ENCODE results near the gene EYA2.

EYA2 gene

GRCh38 chr20:47191074-47191673 lies 296.5 kb downstream of the EYA2 start (continued):
- TF ChIP-seq TSHZ2 (CRISPR knock-in tag; IDR thresholded peaks at IDR 0.05) (no peak), GLIS3 (CRISPR knock-in tag; IDR thresholded peaks at IDR 0.05) (no peak)

- no peak for ATAC-seq
- TF ChIP-seq TCF4 (CRISPR knock-in tag; IDR thresholded peaks at IDR 0.05; ENCODE audit: borderline replicate concordance) (no peak), ZFP30 (CRISPR knock-in tag; IDR thresholded peaks at IDR 0.05) (no peak), GLIS3 (CRISPR knock-in tag; IDR thresholded peaks at IDR 0.05) (no peak), ZC3H10 (CRISPR knock-in tag; IDR thresholded peaks at IDR 0.05) (no peak), OSR1 (CRISPR knock-in tag; IDR thresholded peaks at IDR 0.05) (no peak), CSDC2 (CRISPR knock-in tag; IDR thresholded peaks at IDR 0.05) (no peak), ISL1 (CRISPR knock-in tag; IDR thresholded peaks at IDR 0.05) (no peak), ZNF565 (CRISPR knock-in tag; conservative IDR thresholded peaks at IDR 0.05; ENCODE audit: low read depth) (no peak), ESRRG (CRISPR knock-in tag; IDR thresholded peaks at IDR 0.05) (no peak), CSRNP3 (CRISPR knock-in tag; IDR thresholded peaks at IDR 0.05) (no peak), ZFP3 (CRISPR knock-in tag; IDR thresholded peaks at IDR 0.05) (no peak), ZNF8 (CRISPR knock-in tag; IDR thresholded peaks at IDR 0.05) (no peak)
Measured at GRCh38 chr20:47191956-47192355, 297.3 kb downstream of the EYA2 start.

- TF ChIP-seq ARNTL (CRISPR knock-in tag; IDR thresholded peaks at IDR 0.05; ENCODE audit: borderline replicate concordance, low read depth) (no peak), OSR1 (CRISPR knock-in tag; IDR thresholded peaks at IDR 0.05) (no peak), GLIS3 (CRISPR knock-in tag; IDR thresholded peaks at IDR 0.05) (no peak), ZNF8 (CRISPR knock-in tag; IDR thresholded peaks at IDR 0.05) (no peak), ZNF70 (CRISPR knock-in tag; IDR thresholded peaks at IDR 0.05) (no peak), ZC3H10 (CRISPR knock-in tag; IDR thresholded peaks at IDR 0.05) (no peak), PPARA (CRISPR knock-in tag; IDR thresholded peaks at IDR 0.05; ENCODE audit: borderline replicate concordance) (no peak)
Measured at GRCh38 chr20:47195573-47195972, 300.9 kb downstream of the EYA2 start.

GRCh38 chr20:47196091-47197081 lies 301.7 kb downstream of the EYA2 start:
- no peak for TF ChIP-seq CREB5 (CRISPR knock-in tag; IDR thresholded peaks at IDR 0.05; ENCODE audit: low read depth)
- TF ChIP-seq OSR1 (CRISPR knock-in tag; IDR thresholded peaks at IDR 0.05): no peak
- no peak for TF ChIP-seq ZNF8 (CRISPR knock-in tag; IDR thresholded peaks at IDR 0.05)
- TF ChIP-seq ZFP30 (CRISPR knock-in tag; IDR thresholded peaks at IDR 0.05): no peak
- peak; percentile 94 for ATAC-seq

More at GRCh38 chr20:47195573-47195972, 300.9 kb downstream of the EYA2 start:
- ATAC-seq: no peak

GRCh38 chr20:47198254-47198671 lies 303.6 kb downstream of the EYA2 start:
- no peak for TF ChIP-seq ZNF70 (CRISPR knock-in tag; IDR thresholded peaks at IDR 0.05)
- no peak for TF ChIP-seq CSDC2 (CRISPR knock-in tag; IDR thresholded peaks at IDR 0.05)
- TF ChIP-seq TOX (CRISPR knock-in tag; IDR thresholded peaks at IDR 0.05; ENCODE audit: borderline replicate concordance): no peak
- no peak for TF ChIP-seq ESRRG (CRISPR knock-in tag; IDR thresholded peaks at IDR 0.05)
- no peak for TF ChIP-seq OSR1 (CRISPR knock-in tag; IDR thresholded peaks at IDR 0.05)
- TF ChIP-seq BACH2 (CRISPR knock-in tag; IDR thresholded peaks at IDR 0.05; ENCODE audit: borderline replicate concordance): no peak
- TF ChIP-seq POU6F1 (CRISPR knock-in tag; IDR thresholded peaks at IDR 0.05; ENCODE audit: borderline replicate concordance, low read depth): no peak
- TF ChIP-seq ZNF565 (CRISPR knock-in tag; conservative IDR thresholded peaks at IDR 0.05; ENCODE audit: low read depth): no peak
- TF ChIP-seq ZFP3 (CRISPR knock-in tag; IDR thresholded peaks at IDR 0.05): no peak
- TF ChIP-seq CSRNP3 (CRISPR knock-in tag; IDR thresholded peaks at IDR 0.05): no peak
- TF ChIP-seq TCF4 (CRISPR knock-in tag; IDR thresholded peaks at IDR 0.05; ENCODE audit: borderline replicate concordance): no peak
- no peak for TF ChIP-seq ARNTL (CRISPR knock-in tag; IDR thresholded peaks at IDR 0.05; ENCODE audit: borderline replicate concordance, low read depth)
- no peak for ATAC-seq

All from SK-N-SH treated with all-trans-retinoic acid at 6 μM for 48 hours (cell line).